H1 (cell line): ENCODE measurements around the gene PLSCR5. TPM values are rescaled to one million over a fixed set of nuclear protein-coding genes. Genes with fewer than 3 reads are reported as not detected.

Source experiments
- BACH1 ChIP-seq: IDR thresholded peaks from 2 replicates; pipeline ENCODE4 v1.6.1; 2012; ENCODE audit warnings: low read length, improper control_type of control experiment
- JUN ChIP-seq: IDR thresholded peaks from 2 replicates; pipeline ENCODE4 v1.6.1; 2011; ENCODE audit warnings: low read depth, mild to moderate bottlenecking, improper control_type of control experiment, low read length
- NANOG ChIP-seq: IDR thresholded peaks from 2 replicates; pipeline ENCODE4 v1.6.1; 2011; ENCODE audit warnings: low read length, low read depth, mild to moderate bottlenecking, inconsistent platforms; ENCODE audit not compliant: insufficient read depth, poor library complexity, severe bottlenecking
- RXRA ChIP-seq: IDR thresholded peaks from 2 replicates; pipeline ENCODE4 v1.6.1; 2011; ENCODE audit warnings: low read depth, mild to moderate bottlenecking, low read length, moderate library complexity; ENCODE audit not compliant: insufficient read depth
- TEAD4 ChIP-seq: IDR thresholded peaks from 2 replicates; pipeline ENCODE4 v1.6.1; 2012; ENCODE audit warnings: low read depth, low read length, inconsistent platforms, mixed read lengths
- polyA plus RNA-seq, 7 experiments: library from polyadenylated mRNA; depleted of rRNA in 3 of 7; stranded (reverse) in 5 of 7; unstranded in 2 of 7; fragments of >200 nt in 5 of 7; fragments of 200-250 nt in 2 of 7; gene quantifications; 1 replicate in 5 of 7; 2 replicates in 1 of 7; 4 replicates in 1 of 7; pipeline versions ENCODE4 v1.2.1 to v1.2.3, GENCODE V29; 2011 to 2013; ENCODE audit warnings: missing spikeins in 2 of 7, mixed read lengths in 2 of 7
- total RNA-seq: library from RNA; stranded (reverse); fragmentation: NEBNext Ultra II Directional; extraction: Animal tissue kit (Norgen Biotek cat#: 25700); gene quantifications from 2 replicates; pipeline ENCODE4 v1.2.1, GENCODE V29; 2021
- TF ChIP-seq, protein P1 (sequence below): fragments of 300-600 bp; sonication (generic); IDR thresholded peaks from 2 replicates; pipeline ENCODE4 v1.7.1; 2012; ENCODE audit warnings: low read length, moderate library complexity, mild to moderate bottlenecking, inconsistent platforms; ENCODE audit not compliant: insufficient replicate concordance
- TF ChIP-seq, protein P2 (sequence below), 3 experiments: IDR thresholded peaks; 1 replicate in 2 of 3; 2 replicates in 1 of 3; pipeline versions ENCODE4 v1.5.1 to v1.6.1; 2011; ENCODE audit warnings: low read length in 3 of 3, mild to moderate bottlenecking in 3 of 3, inconsistent platforms in 2 of 3, low read depth in 1 of 3, moderate library complexity in 1 of 3; ENCODE audit not compliant: insufficient read depth in 1 of 3; ENCODE audit errors: control extremely low read depth in 1 of 3
- TF ChIP-seq, protein P3 (sequence below): IDR thresholded peaks from 2 replicates; pipeline ENCODE4 v1.6.1; 2012; ENCODE audit warnings: inconsistent platforms

Gene PLSCR5
- total and polyA plus RNA-seq, 2 of the 8 experiments (the other 6 are each of a cell fraction or from before 2014, with no cell fraction given), result not detected

DNA sequence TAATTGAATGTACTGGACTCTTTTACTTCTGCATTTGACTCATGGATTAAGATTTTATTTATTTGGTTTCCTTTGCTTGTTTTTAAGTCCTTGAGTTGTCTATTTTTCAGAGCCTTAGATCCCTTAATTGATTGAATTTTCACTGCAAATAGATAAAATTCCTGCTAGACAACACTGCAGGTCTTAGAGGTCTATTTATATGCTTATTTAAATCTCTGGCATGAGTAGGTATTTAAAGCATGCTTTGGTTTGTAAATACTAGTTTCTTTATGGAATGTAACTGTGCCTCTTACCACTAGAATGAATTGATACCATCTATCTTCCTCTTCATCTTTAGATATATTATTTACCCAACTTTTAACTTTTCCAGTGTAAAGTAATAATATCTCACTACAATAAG, 20.0 kb downstream of the PLSCR5 start (continued):
- TF ChIP-seq, protein P1, sequence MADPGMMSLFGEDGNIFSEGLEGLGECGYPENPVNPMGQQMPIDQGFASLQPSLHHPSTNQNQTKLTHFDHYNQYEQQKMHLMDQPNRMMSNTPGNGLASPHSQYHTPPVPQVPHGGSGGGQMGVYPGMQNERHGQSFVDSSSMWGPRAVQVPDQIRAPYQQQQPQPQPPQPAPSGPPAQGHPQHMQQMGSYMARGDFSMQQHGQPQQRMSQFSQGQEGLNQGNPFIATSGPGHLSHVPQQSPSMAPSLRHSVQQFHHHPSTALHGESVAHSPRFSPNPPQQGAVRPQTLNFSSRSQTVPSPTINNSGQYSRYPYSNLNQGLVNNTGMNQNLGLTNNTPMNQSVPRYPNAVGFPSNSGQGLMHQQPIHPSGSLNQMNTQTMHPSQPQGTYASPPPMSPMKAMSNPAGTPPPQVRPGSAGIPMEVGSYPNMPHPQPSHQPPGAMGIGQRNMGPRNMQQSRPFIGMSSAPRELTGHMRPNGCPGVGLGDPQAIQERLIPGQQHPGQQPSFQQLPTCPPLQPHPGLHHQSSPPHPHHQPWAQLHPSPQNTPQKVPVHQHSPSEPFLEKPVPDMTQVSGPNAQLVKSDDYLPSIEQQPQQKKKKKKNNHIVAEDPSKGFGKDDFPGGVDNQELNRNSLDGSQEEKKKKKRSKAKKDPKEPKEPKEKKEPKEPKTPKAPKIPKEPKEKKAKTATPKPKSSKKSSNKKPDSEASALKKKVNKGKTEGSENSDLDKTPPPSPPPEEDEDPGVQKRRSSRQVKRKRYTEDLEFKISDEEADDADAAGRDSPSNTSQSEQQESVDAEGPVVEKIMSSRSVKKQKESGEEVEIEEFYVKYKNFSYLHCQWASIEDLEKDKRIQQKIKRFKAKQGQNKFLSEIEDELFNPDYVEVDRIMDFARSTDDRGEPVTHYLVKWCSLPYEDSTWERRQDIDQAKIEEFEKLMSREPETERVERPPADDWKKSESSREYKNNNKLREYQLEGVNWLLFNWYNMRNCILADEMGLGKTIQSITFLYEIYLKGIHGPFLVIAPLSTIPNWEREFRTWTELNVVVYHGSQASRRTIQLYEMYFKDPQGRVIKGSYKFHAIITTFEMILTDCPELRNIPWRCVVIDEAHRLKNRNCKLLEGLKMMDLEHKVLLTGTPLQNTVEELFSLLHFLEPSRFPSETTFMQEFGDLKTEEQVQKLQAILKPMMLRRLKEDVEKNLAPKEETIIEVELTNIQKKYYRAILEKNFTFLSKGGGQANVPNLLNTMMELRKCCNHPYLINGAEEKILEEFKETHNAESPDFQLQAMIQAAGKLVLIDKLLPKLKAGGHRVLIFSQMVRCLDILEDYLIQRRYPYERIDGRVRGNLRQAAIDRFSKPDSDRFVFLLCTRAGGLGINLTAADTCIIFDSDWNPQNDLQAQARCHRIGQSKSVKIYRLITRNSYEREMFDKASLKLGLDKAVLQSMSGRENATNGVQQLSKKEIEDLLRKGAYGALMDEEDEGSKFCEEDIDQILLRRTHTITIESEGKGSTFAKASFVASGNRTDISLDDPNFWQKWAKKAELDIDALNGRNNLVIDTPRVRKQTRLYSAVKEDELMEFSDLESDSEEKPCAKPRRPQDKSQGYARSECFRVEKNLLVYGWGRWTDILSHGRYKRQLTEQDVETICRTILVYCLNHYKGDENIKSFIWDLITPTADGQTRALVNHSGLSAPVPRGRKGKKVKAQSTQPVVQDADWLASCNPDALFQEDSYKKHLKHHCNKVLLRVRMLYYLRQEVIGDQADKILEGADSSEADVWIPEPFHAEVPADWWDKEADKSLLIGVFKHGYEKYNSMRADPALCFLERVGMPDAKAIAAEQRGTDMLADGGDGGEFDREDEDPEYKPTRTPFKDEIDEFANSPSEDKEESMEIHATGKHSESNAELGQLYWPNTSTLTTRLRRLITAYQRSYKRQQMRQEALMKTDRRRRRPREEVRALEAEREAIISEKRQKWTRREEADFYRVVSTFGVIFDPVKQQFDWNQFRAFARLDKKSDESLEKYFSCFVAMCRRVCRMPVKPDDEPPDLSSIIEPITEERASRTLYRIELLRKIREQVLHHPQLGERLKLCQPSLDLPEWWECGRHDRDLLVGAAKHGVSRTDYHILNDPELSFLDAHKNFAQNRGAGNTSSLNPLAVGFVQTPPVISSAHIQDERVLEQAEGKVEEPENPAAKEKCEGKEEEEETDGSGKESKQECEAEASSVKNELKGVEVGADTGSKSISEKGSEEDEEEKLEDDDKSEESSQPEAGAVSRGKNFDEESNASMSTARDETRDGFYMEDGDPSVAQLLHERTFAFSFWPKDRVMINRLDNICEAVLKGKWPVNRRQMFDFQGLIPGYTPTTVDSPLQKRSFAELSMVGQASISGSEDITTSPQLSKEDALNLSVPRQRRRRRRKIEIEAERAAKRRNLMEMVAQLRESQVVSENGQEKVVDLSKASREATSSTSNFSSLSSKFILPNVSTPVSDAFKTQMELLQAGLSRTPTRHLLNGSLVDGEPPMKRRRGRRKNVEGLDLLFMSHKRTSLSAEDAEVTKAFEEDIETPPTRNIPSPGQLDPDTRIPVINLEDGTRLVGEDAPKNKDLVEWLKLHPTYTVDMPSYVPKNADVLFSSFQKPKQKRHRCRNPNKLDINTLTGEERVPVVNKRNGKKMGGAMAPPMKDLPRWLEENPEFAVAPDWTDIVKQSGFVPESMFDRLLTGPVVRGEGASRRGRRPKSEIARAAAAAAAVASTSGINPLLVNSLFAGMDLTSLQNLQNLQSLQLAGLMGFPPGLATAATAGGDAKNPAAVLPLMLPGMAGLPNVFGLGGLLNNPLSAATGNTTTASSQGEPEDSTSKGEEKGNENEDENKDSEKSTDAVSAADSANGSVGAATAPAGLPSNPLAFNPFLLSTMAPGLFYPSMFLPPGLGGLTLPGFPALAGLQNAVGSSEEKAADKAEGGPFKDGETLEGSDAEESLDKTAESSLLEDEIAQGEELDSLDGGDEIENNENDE, result no peak
- TF ChIP-seq, protein P2, sequence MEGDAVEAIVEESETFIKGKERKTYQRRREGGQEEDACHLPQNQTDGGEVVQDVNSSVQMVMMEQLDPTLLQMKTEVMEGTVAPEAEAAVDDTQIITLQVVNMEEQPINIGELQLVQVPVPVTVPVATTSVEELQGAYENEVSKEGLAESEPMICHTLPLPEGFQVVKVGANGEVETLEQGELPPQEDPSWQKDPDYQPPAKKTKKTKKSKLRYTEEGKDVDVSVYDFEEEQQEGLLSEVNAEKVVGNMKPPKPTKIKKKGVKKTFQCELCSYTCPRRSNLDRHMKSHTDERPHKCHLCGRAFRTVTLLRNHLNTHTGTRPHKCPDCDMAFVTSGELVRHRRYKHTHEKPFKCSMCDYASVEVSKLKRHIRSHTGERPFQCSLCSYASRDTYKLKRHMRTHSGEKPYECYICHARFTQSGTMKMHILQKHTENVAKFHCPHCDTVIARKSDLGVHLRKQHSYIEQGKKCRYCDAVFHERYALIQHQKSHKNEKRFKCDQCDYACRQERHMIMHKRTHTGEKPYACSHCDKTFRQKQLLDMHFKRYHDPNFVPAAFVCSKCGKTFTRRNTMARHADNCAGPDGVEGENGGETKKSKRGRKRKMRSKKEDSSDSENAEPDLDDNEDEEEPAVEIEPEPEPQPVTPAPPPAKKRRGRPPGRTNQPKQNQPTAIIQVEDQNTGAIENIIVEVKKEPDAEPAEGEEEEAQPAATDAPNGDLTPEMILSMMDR (IDR thresholded peaks at IDR 0.05; ENCODE audit: control extremely low read depth in 1 of 3, insufficient read depth in 1 of 3, low read depth in 1 of 3, low read length in 3 of 3), result no peak
- no peak for TF ChIP-seq BACH1
- TF ChIP-seq JUN, result no peak
- no peak for TF ChIP-seq RXRA
- TF ChIP-seq NANOG, result no peak
- TF ChIP-seq TEAD4, result no peak
- TF ChIP-seq, protein P3, sequence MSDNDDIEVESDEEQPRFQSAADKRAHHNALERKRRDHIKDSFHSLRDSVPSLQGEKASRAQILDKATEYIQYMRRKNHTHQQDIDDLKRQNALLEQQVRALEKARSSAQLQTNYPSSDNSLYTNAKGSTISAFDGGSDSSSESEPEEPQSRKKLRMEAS, result no peak
